Small intestine (tissue), 7 donors: ENCODE measurements around the gene STPG3. TPM values are rescaled to one million over a fixed set of nuclear protein-coding genes. Genes with fewer than 3 reads are reported as not detected.

Source experiments
- DNase-seq, 2 donors: peaks; one replicate each; pipeline versions ENCODE4 v3.0.0 to v3.0.0-alpha.2; 2013
- FAIRE-seq: peaks from 2 replicates; lab custom pipeline; 2012; peaks lifted over from hg19 to GRCh38; lab: Jason Lieb, UNC
- H3K27ac ChIP-seq, 3 donors: one replicate each; pipeline ENCODE4 v1.5.1; 2013; ENCODE audit warnings: low read length in 2 of 3, mild to moderate bottlenecking in 2 of 3, control low read depth in 1 of 3, inconsistent platforms in 1 of 3, low read depth in 1 of 3, moderate library complexity in 1 of 3
- H3K27me3 ChIP-seq, 3 donors: one replicate each; pipeline ENCODE4 v1.6.1; 2013; ENCODE audit warnings: low read length in 3 of 3, inconsistent platforms in 1 of 3; ENCODE audit not compliant: control insufficient read depth in 3 of 3, insufficient read depth in 3 of 3
- H3K36me3 ChIP-seq, 3 donors: one replicate each; pipeline ENCODE4 v1.6.1; 2013; ENCODE audit warnings: low read length in 3 of 3, inconsistent platforms in 1 of 3, low read depth in 1 of 3, mild to moderate bottlenecking in 1 of 3, moderate library complexity in 1 of 3; ENCODE audit not compliant: control insufficient read depth in 3 of 3, insufficient read depth in 2 of 3
- H3K4me1 ChIP-seq, 3 donors: one replicate each; pipeline ENCODE4 v1.6.1; 2013; ENCODE audit warnings: low read length in 2 of 3, inconsistent platforms in 1 of 3, low read depth in 1 of 3, mild to moderate bottlenecking in 1 of 3, moderate library complexity in 1 of 3; ENCODE audit not compliant: control insufficient read depth in 3 of 3, insufficient read depth in 2 of 3
- H3K4me3 ChIP-seq, 3 donors: one replicate each; pipeline ENCODE4 v1.5.1; 2013; ENCODE audit warnings: low read length in 3 of 3, control low read depth in 1 of 3, inconsistent platforms in 1 of 3, low read depth in 1 of 3, mild to moderate bottlenecking in 1 of 3, moderate library complexity in 1 of 3
- H3K9me3 ChIP-seq, 2 donors: one replicate each; pipeline ENCODE4 v1.6.1; 2013; ENCODE audit warnings: low read depth in 1 of 2, low read length in 1 of 2; ENCODE audit not compliant: control insufficient read depth in 2 of 2, insufficient read depth in 1 of 2
- WGBS, 3 donors: extraction: QIAGEN DNeasy Blood & Tissue Kit; methylation state at CpG; one replicate each; pipeline ENCODE4 v1.1.7; 2013; 5-methylcytosine and 5-hydroxymethylcytosine counted together
- polyA plus RNA-seq, 4 donors: library from polyadenylated mRNA; stranded (reverse) in 3 of 4; unstranded in 1 of 4; fragments of 200-250 nt in 3 of 4; fragments of 120-200 nt in 1 of 4; gene quantifications; one replicate each; pipeline versions ENCODE4 v1.2.1 to v1.2.3, GENCODE V29; 2013
- donor health status: healthy with polysubstance abuse.
- donor health status: control.
- donor health status: control.
- donor health status: Bipolar disorder and iron deficiency.
- donor health status: healthy.

STPG3 gene
- polyA plus RNA-seq, 4 donors = 3.9 TPM; not detected in 3

DNA sequence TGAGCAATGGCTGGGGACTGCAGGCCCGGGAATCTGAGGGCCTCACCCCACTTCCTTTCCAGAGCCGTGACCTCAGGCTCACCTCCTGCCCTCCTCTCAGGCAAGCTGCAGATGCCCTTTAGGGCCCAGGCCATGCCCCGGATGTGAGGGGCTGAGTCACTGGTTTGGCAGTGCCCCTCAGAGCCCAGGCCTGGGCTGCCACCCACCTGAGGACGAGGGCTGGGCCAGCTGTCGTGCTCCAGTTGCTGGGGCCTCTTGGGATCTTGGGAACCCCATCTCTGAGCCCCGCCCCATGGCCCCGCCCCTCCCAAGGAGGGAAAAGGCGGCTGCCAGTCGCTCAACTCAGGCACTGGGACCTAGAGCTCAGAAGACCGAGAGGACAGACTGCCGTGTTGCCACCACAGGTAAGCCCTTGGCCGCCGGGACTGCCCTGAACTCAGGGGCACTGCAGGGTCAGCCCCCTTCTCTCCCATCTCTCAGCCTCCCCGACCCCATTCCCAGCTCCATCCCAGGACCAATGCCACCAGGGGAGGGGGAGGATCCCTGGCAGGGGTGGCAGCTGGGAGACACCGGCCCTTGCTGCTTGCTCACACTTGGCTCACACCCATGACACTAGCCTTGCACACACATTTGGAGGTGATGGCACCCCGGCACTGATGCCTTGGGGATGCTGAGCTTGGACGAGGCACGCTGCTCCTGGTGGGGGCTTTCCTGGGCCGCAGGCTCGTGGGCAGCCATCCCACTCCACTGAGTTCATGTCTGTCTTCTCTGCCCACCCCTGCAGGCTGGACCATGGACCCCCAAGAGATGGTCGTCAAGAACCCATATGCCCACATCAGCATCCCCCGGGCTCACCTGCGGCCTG lies 26.0 kb upstream of the STPG3 start, which contains the start of gene CYSRT1:
CYSRT1 (plus strand) TSS at position 345 of the 865 bp plus-strand sequence; CDS start at position 793, 448 bp downstream.
- Histone ChIP-seq H3K9me3 (no peaks in the 10 kb centered on the region), H3K4me1 (peaks cover 0 to 64% (median 1%) of the 10 kb centered on the region in 3 donors), H3K27ac (peak within 1 kb of the TSS in 1 of 3 donors; percentile 91), H3K4me3 (peak within 1 kb of the TSS in 2 of 3 donors; percentile 76 to 84), H3K36me3 (peaks cover 0 to 8% (median 0%) of the 10 kb centered on the region in 3 donors), H3K27me3 (no peaks in the 10 kb centered on the region)
- FAIRE-seq (no peak), DNase-seq (peak; percentile 53 to 82)
- WGBS, 3 donors = 30 to 44% (median 44%) methylated on average over 22 to 23 of the region's 23 CpGs

GRCh38 chr9:137225699-137226331 lies 25.3 kb upstream of the STPG3 start:
- Histone ChIP-seq H3K9me3 (no peaks in the 10 kb centered on the region), H3K4me1 (peaks cover 0 to 71% (median 8%) of the 10 kb centered on the region in 3 donors), H3K27me3 (no peaks in the 10 kb centered on the region), H3K4me3 (peak overlapping the region in 1 of 3 donors; percentile 11), H3K27ac (peak overlapping the region in 1 of 3 donors; percentile 69), H3K36me3 (peaks cover 0 to under 1% (median 0%) of the 10 kb centered on the region in 3 donors)
- peak in 1 of 2 donors; percentile 35 for DNase-seq
- FAIRE-seq = no peak
- 83 to 86% (median 83%) methylated on average over 19 to 21 of the region's 21 CpGs for WGBS, 3 donors

- FAIRE-seq (no peak), DNase-seq (peak in 1 of 2 donors; percentile 55)
- Histone ChIP-seq H3K4me1 (peaks cover 0 to 78% (median 11%) of the 10 kb centered on the region in 3 donors), H3K27me3 (no peaks in the 10 kb centered on the region), H3K4me3 (no peak overlapping the region), H3K27ac (peak overlapping the region in 1 of 3 donors; percentile 69), H3K9me3 (no peaks in the 10 kb centered on the region), H3K36me3 (peaks cover 0 to 6% (median 0%) of the 10 kb centered on the region in 3 donors)
- 60 to 71% (median 65%) methylated on average over 16 to 18 of the region's 18 CpGs for WGBS, 3 donors
Measured at GRCh38 chr9:137226338-137227053, 24.6 kb upstream of the STPG3 start.

- FAIRE-seq (no peak), DNase-seq (peak; percentile 87 to 89)
- H3K9me3 ChIP-seq = no peaks in the 10 kb centered on the region
- peak within 1 kb of the TSS in 1 of 3 donors; percentile 16 for H3K4me3 ChIP-seq
- H3K27me3 ChIP-seq = no peaks in the 10 kb centered on the region
- WGBS, 3 donors = 10 to 35% (median 15%) methylated on average over 25 of the region's 25 CpGs
- H3K36me3 ChIP-seq = peaks cover 0 to 14% (median 0%) of the 10 kb centered on the region in 3 donors
- peaks cover 0 to 86% (median 11%) of the 10 kb centered on the region in 3 donors for H3K4me1 ChIP-seq
- peak within 1 kb of the TSS in 1 of 3 donors; percentile 95 for H3K27ac ChIP-seq
Measured at GRCh38 chr9:137227054-137227852, 23.8 kb upstream of the STPG3 start, which contains the start of gene RNF224. Gene RNF224 (plus strand): TSS chr9:137227502. CDS start chr9:137228336, 834 bp downstream.

GRCh38 chr9:137227853-137228505 lies 23.1 kb upstream of the STPG3 start:
- 11 to 37% (median 24%) methylated on average over 12 to 18 of the region's 18 CpGs for WGBS, 3 donors
- Histone ChIP-seq H3K27me3 (no peaks in the 10 kb centered on the region), H3K9me3 (no peaks in the 10 kb centered on the region), H3K36me3 (peaks cover 0 to 21% (median 0%) of the 10 kb centered on the region in 3 donors), H3K4me3 (peak overlapping the region in 1 of 3 donors; percentile 16), H3K4me1 (peaks cover 0 to 84% (median 11%) of the 10 kb centered on the region in 3 donors), H3K27ac (peak overlapping the region in 1 of 3 donors; percentile 95)
- no peak for FAIRE-seq
- DNase-seq = no peak

DNA sequence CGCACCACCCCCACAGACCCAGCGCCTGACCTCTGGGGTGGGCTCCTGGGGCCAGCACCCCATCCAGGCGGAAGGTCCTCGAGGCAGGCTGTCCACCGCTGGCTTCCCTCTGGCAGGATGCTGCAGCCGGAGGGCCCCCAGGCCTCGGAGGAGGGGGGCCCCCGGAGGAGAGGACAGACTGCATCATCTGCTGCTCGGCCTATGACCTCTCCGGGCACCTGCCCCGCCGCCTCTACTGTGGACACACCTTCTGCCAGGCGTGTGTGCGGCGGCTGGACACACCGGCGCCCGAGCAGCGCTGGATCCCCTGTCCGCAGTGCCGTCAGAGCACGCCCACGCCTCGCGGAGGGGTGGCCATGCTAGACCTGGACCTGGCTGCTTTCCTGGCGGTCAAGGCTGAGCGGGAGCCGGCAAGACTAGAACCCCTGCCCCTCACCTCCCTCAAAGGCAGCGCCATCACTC lies 22.5 kb upstream of the STPG3 start:
- Histone ChIP-seq H3K4me3 (peak overlapping the region in 1 of 3 donors; percentile 16), H3K36me3 (peaks cover 0 to 27% (median 0%) of the 10 kb centered on the region in 3 donors), H3K27ac (peak overlapping the region in 1 of 3 donors; percentile 95), H3K4me1 (peaks cover 0 to 88% (median 11%) of the 10 kb centered on the region in 3 donors), H3K27me3 (no peaks in the 10 kb centered on the region), H3K9me3 (no peaks in the 10 kb centered on the region)
- 32 to 57% (median 36%) methylated on average over 16 to 29 of the region's 29 CpGs for WGBS, 3 donors
- peak in 1 of 2 donors; percentile 39 for DNase-seq
- no peak for FAIRE-seq
